ENCODE measurements around the gene LMAN1L. TPM values are rescaled to one million over a fixed set of nuclear protein-coding genes. Genes with fewer than 3 reads are reported as not detected.

Gene LMAN1L
- total RNA-seq, 2 experiments from 2014 or later, result 0.15 TPM; not detected in 1

- POLR2A ChIA-PET, result interaction anchor here (1.4 to 3.3 kb wide), 5 partner anchors 9 to 18 kb away, joined by 6 to 32 read pairs (median 6); no protein-coding TSS in a partner anchor
- CTCF ChIA-PET, result interaction anchor here (1.3 to 32.0 kb wide), 6 partner anchors 4 to 113 kb away, joined by 4 to 914 read pairs (median 7); partner anchors contain the start of genes CSK and ULK3
Measured at GRCh38 chr15:74788683-74789151, 23.9 kb upstream of the LMAN1L start.

- ChIA-PET POLR2A (interaction anchor here (3.3 kb wide), 1 partner anchor 12 kb away, joined by 32 read pairs; no protein-coding TSS in a partner anchor), CTCF (interaction anchor here (1.7 to 32.0 kb wide), 4 partner anchors 3 to 56 kb away, joined by 4 to 914 read pairs (median 461); partner anchors contain the start of genes CSK and ULK3)
Measured at GRCh38 chr15:74789171-74789631, 23.4 kb upstream of the LMAN1L start.

GRCh38 chr15:74789741-74790079 is 22.9 kb upstream of the LMAN1L start:
- ChIA-PET POLR2A (interaction anchor here (0.8 kb wide), 1 partner anchor 17 kb away, joined by 3 read pairs; no protein-coding TSS in a partner anchor), CTCF (interaction anchor here (1.7 to 32.0 kb wide), 3 partner anchors 3 to 55 kb away, joined by 4 to 914 read pairs (median 914); partner anchors contain the start of gene CSK)

DNA sequence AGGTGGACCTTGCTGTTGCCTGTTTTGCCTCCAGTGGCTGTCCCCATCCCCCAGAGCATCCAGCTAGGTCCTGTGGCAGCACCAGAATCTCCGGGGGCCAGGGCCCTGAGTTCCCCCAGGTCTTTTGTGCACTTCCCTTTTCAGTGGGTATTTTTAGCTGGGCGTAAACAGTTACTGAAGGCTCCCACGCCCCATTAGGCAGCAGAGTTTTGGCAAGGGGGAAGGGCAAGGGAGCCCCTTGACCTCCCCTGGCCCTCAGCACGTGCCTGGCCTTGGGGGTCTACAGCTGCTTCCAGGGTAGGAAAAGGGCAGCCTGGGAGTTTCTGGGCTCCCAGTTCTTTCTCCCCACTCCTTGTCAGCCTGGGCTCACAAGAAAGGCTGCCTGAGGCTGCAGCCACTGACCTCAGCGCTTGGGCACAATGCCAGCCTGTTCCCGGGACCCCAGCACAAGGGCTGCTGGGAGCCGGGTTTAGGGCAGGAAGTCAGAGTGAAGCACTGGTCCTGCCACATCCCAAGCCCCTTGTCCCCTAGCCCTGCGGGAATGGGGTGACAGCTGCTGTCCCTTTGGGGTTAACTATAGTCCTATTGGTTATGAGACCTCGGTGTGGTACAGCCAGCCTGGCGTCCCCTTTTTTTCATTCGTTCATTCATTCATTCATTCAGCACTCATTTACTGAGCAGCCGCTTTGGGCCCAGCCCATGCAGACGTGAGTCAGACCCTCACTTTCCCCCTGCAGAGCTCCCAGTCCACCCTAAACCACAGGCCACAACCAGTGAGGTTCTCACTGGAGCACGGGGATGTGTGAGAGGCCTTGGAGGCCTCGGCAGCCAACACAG is 22.3 kb upstream of the LMAN1L start:
- POLR2A ChIA-PET, result interaction anchor here (0.8 to 1.0 kb wide), 2 partner anchors 10 to 18 kb away, joined by 3 read pairs; no protein-coding TSS in a partner anchor
- CTCF ChIA-PET, result interaction anchor here (0.5 to 32.0 kb wide), 4 partner anchors 2 to 412 kb away, joined by 3 to 914 read pairs (median 459); partner anchors contain the start of gene CSK

DNA sequence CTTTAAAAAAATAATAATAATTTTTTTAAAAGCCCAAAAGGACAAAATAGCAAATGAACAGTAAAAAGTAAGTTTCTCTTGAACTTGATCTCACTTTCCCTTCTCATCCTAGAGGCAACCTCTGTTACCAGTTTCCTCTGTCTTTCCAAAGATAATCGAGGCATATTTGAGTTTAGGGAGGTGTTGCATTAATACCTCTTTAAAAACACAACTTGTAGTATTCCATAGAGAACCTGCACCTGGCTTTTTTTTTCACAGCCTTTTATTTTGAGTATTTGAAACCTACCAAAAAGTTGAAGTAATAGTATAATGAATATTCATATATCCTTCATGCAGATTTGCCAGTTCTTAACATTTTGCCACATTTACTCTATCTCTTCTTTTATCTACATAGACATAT is 21.6 kb upstream of the LMAN1L start:
- POLR2A ChIA-PET, result interaction anchor here (1.0 kb wide), 1 partner anchor 11 kb away, joined by 3 read pairs; no protein-coding TSS in a partner anchor
- CTCF ChIA-PET, result interaction anchor here (0.9 to 32.0 kb wide), 3 partner anchors 2 to 30 kb away, joined by 3 to 914 read pairs (median 914); partner anchors contain the start of gene CSK

GRCh38 chr15:74791667-74792066 is 21.0 kb upstream of the LMAN1L start:
- ChIA-PET POLR2A (interaction anchor here (0.7 to 3.4 kb wide), 2 partner anchors 9 to 21 kb away, joined by 4 to 33 read pairs; partner anchors contain the start of gene CSK), CTCF (interaction anchor here (0.5 to 32.0 kb wide), 6 partner anchors 1 to 172 kb away, joined by 3 to 914 read pairs (median 3); partner anchors contain the start of genes CSK and EDC3)

GRCh38 chr15:74792227-74793016 is 20.2 kb upstream of the LMAN1L start:
- CTCF ChIA-PET, result interaction anchor here (0.5 to 32.0 kb wide), 10 partner anchors 0 to 172 kb away, joined by 3 to 914 read pairs (median 3); partner anchors contain the start of genes CSK and EDC3
- POLR2A ChIA-PET, result interaction anchor here (0.8 to 3.4 kb wide), 4 partner anchors 10 to 77 kb away, joined by 3 to 33 read pairs (median 3); partner anchors contain the start of genes CSK and ULK3

DNA sequence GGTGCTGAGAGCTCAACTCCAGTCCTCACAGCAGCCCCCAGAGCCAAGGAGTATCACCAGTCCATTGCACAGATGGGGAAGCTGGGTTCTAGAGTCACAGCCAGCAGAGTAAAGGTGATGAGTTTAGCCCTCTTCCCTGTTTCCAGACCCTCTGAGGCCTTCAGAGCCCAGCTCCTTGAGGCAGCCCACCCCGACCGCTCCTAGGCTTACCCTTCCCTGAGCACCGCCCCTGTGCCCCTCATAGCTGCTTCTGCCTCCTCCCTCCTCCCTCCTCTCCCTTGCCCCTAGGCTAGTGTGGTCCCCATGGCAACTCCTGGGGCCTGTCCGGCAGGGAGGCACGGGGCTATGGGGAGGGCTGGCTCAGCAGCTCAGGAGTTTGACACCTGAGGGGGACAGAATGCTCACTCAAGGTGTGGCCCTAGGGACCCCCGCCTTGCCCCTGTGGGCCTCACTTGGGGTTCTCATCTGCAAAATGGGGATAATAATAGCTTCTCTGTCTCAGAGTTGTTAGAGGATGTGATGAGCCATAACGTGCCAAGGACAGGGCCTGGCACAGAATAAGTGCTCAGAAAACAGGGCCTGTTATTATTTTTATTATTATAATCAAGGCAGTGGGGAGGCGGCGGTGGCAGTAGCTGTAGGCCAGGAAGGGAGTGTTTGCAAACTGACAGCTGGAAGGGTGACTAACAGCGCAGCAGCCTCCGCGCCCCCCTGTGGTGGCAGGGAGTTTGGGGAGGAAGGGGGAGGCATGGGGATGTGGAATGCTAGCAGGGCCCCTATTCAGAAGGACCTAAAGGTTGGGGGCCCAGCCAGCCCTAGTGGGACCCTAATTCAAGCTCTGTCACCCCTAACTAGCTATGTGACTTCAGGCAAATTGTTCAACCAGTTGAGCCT is 19.3 kb upstream of the LMAN1L start:
- CTCF ChIA-PET, result interaction anchor here (0.5 to 32.0 kb wide), 15 partner anchors 1 to 290 kb away, joined by 3 to 914 read pairs (median 3); partner anchors contain the start of genes CSK and CYP1A1
- POLR2A ChIA-PET, result interaction anchor here (0.6 to 3.4 kb wide), 6 partner anchors 7 to 76 kb away, joined by 3 to 33 read pairs (median 3); partner anchors contain the start of genes CSK and ULK3

DNA sequence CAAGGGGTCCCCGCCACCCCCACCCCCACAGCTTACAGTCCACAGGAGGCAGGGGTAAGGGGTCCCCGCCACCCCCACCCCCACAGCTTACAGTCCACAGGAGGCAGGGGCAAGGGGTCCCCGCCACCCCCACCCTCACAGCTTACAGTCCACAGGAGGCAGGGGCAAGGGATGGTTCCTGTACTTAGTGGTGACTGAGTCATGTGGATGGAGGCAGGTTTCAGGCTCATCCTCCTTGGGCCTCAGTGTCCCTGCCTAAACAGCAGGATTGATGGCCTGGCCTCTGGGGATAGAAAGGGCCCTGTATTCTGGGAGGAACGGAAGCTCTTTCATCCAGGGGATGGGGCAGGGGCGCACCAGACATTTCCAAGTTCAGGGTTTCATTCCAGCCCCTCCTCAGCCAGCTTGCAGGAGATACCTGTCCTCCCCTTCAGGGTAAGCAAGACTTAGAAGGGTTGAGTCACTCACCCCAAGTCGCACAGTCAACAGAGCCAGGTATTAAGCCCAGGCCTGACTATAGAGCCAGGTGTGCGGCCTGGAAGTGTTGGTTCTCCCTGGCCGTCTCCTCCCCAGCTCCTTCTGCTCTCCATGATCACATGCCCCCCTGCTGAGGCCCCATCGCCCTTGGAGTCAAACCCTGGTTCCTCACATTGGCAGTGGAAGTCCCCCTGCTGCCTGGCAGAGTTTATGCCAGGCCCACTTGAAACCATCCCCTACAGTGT is 18.2 kb upstream of the LMAN1L start:
- POLR2A ChIA-PET, result interaction anchor here (0.6 to 3.4 kb wide), 5 partner anchors 8 to 253 kb away, joined by 3 to 33 read pairs (median 3); partner anchors contain the start of genes CSK and ULK3

DNA sequence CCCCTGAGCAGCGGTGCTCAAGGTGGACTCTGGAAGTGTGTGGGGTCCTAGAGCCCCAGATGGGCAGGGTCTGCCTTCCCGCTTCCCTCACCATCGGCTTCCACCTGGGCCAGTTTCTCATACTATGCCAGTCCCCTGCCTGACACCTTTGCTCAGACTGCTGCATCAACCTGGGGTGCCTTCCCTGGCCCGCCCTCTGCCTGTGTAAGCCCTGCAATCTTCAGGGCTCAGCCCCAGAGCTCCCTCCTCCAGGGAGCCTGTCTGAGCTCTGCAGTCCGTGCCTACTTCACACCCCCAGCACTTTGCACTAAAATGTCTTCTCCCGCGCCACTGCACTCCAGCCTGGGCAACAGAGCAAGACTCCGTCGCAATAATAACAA is 17.7 kb upstream of the LMAN1L start:
- CTCF ChIA-PET, result interaction anchor here (0.5 to 32.0 kb wide), 4 partner anchors 14 to 333 kb away, joined by 4 to 914 read pairs (median 6); partner anchors contain the start of gene CSK
- POLR2A ChIA-PET, result interaction anchor here (1.5 kb wide), 1 partner anchor 9 kb away, joined by 3 read pairs; no protein-coding TSS in a partner anchor

More for the DNA sequence above, 18.2 kb upstream of the LMAN1L start:
- CTCF ChIA-PET, result interaction anchor here (0.5 to 32.0 kb wide), 11 partner anchors 2 to 333 kb away, joined by 3 to 914 read pairs (median 4); partner anchors contain the start of genes CSK and CYP1A1

GRCh38 chr15:74795966-74796625 is 16.5 kb upstream of the LMAN1L start:
- POLR2A ChIA-PET, result interaction anchor here (3.5 kb wide), 1 partner anchor 9 kb away, joined by 13 read pairs; no protein-coding TSS in a partner anchor
- CTCF ChIA-PET, result interaction anchor here (1.2 to 32.0 kb wide), 3 partner anchors 15 to 154 kb away, joined by 3 to 914 read pairs (median 4); partner anchors contain the start of gene CSK

DNA sequence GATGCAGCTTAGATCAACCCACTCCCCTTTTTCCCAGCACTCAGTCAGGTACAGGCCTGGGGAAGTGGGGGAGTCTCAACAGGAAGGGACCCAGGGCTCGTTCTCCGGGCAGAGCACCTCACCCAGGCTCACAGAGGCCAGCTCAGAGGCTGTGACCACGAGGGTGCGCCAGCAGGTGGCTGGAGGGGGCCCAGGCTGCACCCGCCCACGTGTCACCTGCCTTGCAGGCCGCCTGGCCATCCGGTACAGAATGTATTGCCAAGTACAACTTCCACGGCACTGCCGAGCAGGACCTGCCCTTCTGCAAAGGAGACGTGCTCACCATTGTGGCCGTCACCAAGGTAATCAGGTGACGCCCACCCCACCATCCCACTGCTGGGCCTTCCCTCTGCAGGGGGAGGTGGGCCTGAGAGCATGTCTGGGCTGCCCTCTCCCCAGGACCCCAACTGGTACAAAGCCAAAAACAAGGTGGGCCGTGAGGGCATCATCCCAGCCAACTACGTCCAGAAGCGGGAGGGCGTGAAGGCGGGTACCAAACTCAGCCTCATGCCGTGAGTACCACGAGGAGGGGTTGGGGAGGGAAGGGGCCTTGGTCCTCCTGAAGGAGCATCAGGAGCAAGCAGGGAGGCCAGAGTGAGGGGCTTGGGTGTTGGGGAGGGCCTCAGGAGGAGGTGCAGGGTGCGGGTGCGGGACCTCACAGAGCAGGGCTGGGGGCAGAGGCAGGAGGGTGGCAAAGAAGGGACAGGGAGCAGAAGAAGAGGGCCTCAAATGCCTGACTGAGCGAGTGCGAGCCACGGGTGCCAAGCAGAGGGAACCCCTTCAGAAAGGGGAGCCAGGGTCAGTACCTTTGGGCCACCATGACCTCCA is 14.0 kb upstream of the LMAN1L start:
- POLR2A ChIA-PET, result interaction anchor here (0.6 to 3.5 kb wide), 4 partner anchors 11 to 103 kb away, joined by 3 to 13 read pairs (median 5); no protein-coding TSS in a partner anchor
- CTCF ChIA-PET, result interaction anchor here (0.7 to 32.0 kb wide), 9 partner anchors 8 to 180 kb away, joined by 3 to 914 read pairs (median 5); partner anchors contain the start of gene CSK

DNA sequence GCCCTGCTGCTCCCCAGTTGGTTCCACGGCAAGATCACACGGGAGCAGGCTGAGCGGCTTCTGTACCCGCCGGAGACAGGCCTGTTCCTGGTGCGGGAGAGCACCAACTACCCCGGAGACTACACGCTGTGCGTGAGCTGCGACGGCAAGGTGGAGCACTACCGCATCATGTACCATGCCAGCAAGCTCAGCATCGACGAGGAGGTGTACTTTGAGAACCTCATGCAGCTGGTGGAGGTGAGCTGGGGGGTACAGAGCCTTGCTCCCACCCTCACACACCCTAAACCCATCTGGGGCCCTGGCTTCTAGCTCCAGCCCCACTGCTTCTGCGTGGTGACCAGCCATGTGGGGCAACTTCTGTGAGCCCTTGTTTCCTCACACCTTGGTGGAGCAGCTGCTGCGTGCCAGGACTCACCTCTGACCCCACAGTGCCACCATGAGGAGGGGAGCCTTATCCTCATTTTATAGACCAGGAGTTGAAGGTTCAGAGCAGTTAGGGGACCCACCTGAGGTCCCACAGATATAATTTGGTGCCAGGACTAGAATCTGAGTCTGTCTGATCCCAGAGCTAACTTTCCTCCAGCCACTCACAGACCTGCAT is 13.3 kb upstream of the LMAN1L start:
- CTCF ChIA-PET, result interaction anchor here (0.6 to 32.0 kb wide), 10 partner anchors 9 to 172 kb away, joined by 3 to 914 read pairs (median 5); partner anchors contain the start of gene CSK
- POLR2A ChIA-PET, result interaction anchor here (0.6 to 1.7 kb wide), 2 partner anchors 12 to 102 kb away, joined by 3 to 7 read pairs; no protein-coding TSS in a partner anchor
